A549 (cell line): ENCODE data around the gene MLKL. TPM values are rescaled to one million over a fixed set of nuclear protein-coding genes. Genes with fewer than 3 reads are reported as not detected.

Experiments used
- ATAC-seq, 2 experiments: fragments of 200-7000 bp in 1 of 2; fragments of >200 bp in 1 of 2; cut with Nextera tagmentation in 1 of 2; cut with Tn5 transposase in 1 of 2; 3 replicates each; pipeline versions ENCODE4 v1.8.0 to v1.9.1; 2018 to 2020; ENCODE audit warnings: mild to moderate bottlenecking in 1 of 2, moderate library complexity in 1 of 2
- CTCF ChIA-PET: fragments of 300-600 bp; sonication (Branson Sonifier 250); formaldehyde crosslinking; extraction: SDS; loops from one replicate; lab custom pipeline; 2021; ENCODE audit warnings: antibody characterized with exemption, inconsistent platforms; lab: Yijun Ruan, JAX
- POLR2A ChIA-PET: fragments of 350-600 bp; formaldehyde crosslinking; extraction: SDS; loops from one replicate; lab custom pipeline; 2021; ENCODE audit warnings: antibody characterized with exemption, inconsistent platforms; lab: Yijun Ruan, JAX
- DNase-seq, 2 experiments: peaks; one replicate each; pipeline versions ENCODE4 v3.0.0 to v3.0.0-alpha.2; 2011 to 2016; ENCODE audit warnings: low read depth in 1 of 2, low spot score in 1 of 2
- FAIRE-seq: peaks from 2 replicates; lab custom pipeline; 2011; peaks lifted over from hg19 to GRCh38; lab: Jason Lieb, UNC
- H3K27ac ChIP-seq, 2 experiments: fragments of >200 bp; sonication (Bioruptor Twin); formaldehyde crosslinking; 3 replicates each; pipeline ENCODE4 v1.5.1; 2016 to 2017
- H3K4me1 ChIP-seq: fragments of >200 bp; sonication (Bioruptor Twin); formaldehyde crosslinking; 3 replicates; pipeline ENCODE4 v1.6.1; 2016
- H3K4me2 ChIP-seq: fragments of >200 bp; sonication (Bioruptor Twin); formaldehyde crosslinking; 3 replicates; pipeline ENCODE4 v1.6.1; 2016
- H3K4me3 ChIP-seq: fragments of >200 bp; sonication (Bioruptor Twin); formaldehyde crosslinking; 3 replicates; pipeline ENCODE4 v1.5.1; 2016
- H3K9me3 ChIP-seq: fragments of >200 bp; sonication (Bioruptor Twin); formaldehyde crosslinking; 3 replicates; pipeline ENCODE4 v1.6.1; 2016
- BHLHE40 ChIP-seq: IDR thresholded peaks from 2 replicates; pipeline ENCODE4 v1.6.1; 2012; ENCODE audit warnings: low read depth, low read length, inconsistent platforms
- CBX2 ChIP-seq: fragments of 200-600 bp; sonication (generic); IDR thresholded peaks from 2 replicates; pipeline ENCODE4 v1.6.1; 2016; ENCODE audit warnings: low read depth, mild to moderate bottlenecking, borderline replicate concordance
- CEBPB ChIP-seq, 2 experiments: fragments of >200 bp in 1 of 2; sonication (Bioruptor Twin) in 1 of 2; formaldehyde crosslinking in 1 of 2; IDR thresholded peaks; 2 replicates each; pipeline ENCODE4 v1.6.1; 2012 to 2016
- CHD2 ChIP-seq: fragments of 150-350 bp; IDR thresholded peaks from 2 replicates; pipeline ENCODE4 v1.6.1; 2014; ENCODE audit warnings: low read length; ENCODE audit not compliant: partially characterized antibody
- CTCF ChIP-seq: fragments of >200 bp; sonication (Bioruptor Twin); formaldehyde crosslinking; IDR thresholded peaks from 3 replicates; pipeline ENCODE4 v1.5.1; 2016
- E2F6 ChIP-seq: IDR thresholded peaks from 2 replicates; pipeline ENCODE4 v1.6.1; 2012; ENCODE audit warnings: low read depth, borderline replicate concordance
- EHMT2 ChIP-seq: fragments of 200-600 bp; sonication (generic); IDR thresholded peaks from 2 replicates; pipeline ENCODE4 v1.6.1; 2016; ENCODE audit warnings: antibody characterized with exemption, low read depth, mild to moderate bottlenecking, moderate library complexity
- EP300 ChIP-seq, 2 experiments: fragments of >200 bp; sonication (Bioruptor Twin); formaldehyde crosslinking; IDR thresholded peaks; 2 replicates in 1 of 2; 3 replicates in 1 of 2; pipeline ENCODE4 v1.6.1; 2016 to 2017
- ESRRA ChIP-seq: fragments of 150-350 bp; IDR thresholded peaks from 2 replicates; pipeline ENCODE4 v1.6.1; 2014; ENCODE audit warnings: mild to moderate bottlenecking, low read length, borderline replicate concordance
- FOSB ChIP-seq: fragments of 250-450 bp; sonication (Bioruptor Pico); IDR thresholded peaks from 2 replicates; pipeline ENCODE4 v1.5.0; 2020; ENCODE audit warnings: mild to moderate bottlenecking, moderate library complexity
- GATA3 ChIP-seq: IDR thresholded peaks from 2 replicates; pipeline ENCODE4 v1.6.1; 2012; ENCODE audit warnings: borderline replicate concordance
- HDAC2 ChIP-seq: fragments of 200-600 bp; sonication (generic); IDR thresholded peaks from 2 replicates; pipeline ENCODE4 v1.6.1; 2016
- HES2 ChIP-seq: fragments of >200 bp; sonication (Bioruptor Twin); formaldehyde crosslinking; IDR thresholded peaks from 2 replicates; pipeline ENCODE4 v1.6.1; 2016
- HOXB5 ChIP-seq: fragments of 250-450 bp; sonication (Bioruptor Pico); IDR thresholded peaks from 2 replicates; pipeline ENCODE4 v1.5.0; 2020; ENCODE audit warnings: mild to moderate bottlenecking, moderate library complexity
- KDM1A ChIP-seq: fragments of 200-600 bp; sonication (generic); IDR thresholded peaks from 2 replicates; pipeline ENCODE4 v1.6.1; 2016; ENCODE audit warnings: low read depth, mild to moderate bottlenecking
- KDM5A ChIP-seq: fragments of 200-600 bp; sonication (generic); IDR thresholded peaks from 2 replicates; pipeline ENCODE4 v1.6.1; 2016; ENCODE audit warnings: antibody characterized with exemption, mild to moderate bottlenecking
- MAX ChIP-seq: IDR thresholded peaks from 2 replicates; pipeline ENCODE4 v1.6.1; 2012
- MAZ ChIP-seq: fragments of 150-350 bp; IDR thresholded peaks from 2 replicates; pipeline ENCODE4 v1.6.1; 2014; ENCODE audit warnings: antibody characterized with exemption, low read depth, low read length, borderline replicate concordance
- NFE2L2 ChIP-seq: fragments of 150-350 bp; conservative IDR thresholded peaks from 2 replicates; pipeline ENCODE4 v1.6.1; 2014; ENCODE audit warnings: low read length
- POLR2A ChIP-seq: IDR thresholded peaks from 2 replicates; pipeline ENCODE4 v1.6.1; 2012; ENCODE audit warnings: mild to moderate bottlenecking, low read length
- RCOR1 ChIP-seq: fragments of 150-350 bp; IDR thresholded peaks from 2 replicates; pipeline ENCODE4 v1.6.1; 2014; ENCODE audit warnings: antibody characterized with exemption, low read length, low read depth
- RFX5 ChIP-seq: fragments of 450-650 bp; IDR thresholded peaks from 2 replicates; pipeline ENCODE4 v1.7.1; 2014; ENCODE audit warnings: antibody characterized with exemption, mild to moderate bottlenecking, moderate library complexity
- SMC3 ChIP-seq: fragments of >200 bp; sonication (Bioruptor Twin); formaldehyde crosslinking; IDR thresholded peaks from 3 replicates; pipeline ENCODE4 v1.6.1; 2018; ENCODE audit warnings: inconsistent platforms
- TP53 ChIP-seq: fragments of 250-450 bp; sonication (Bioruptor Pico); IDR thresholded peaks from 2 replicates; pipeline ENCODE4 v1.5.0; 2021; ENCODE audit warnings: mild to moderate bottlenecking, moderate library complexity
- USF2 ChIP-seq: fragments of 450-650 bp; IDR thresholded peaks from 2 replicates; pipeline ENCODE4 v1.6.1; 2014; ENCODE audit warnings: antibody characterized with exemption
- ZNF302 ChIP-seq: fragments of 250-450 bp; sonication (Bioruptor Pico); IDR thresholded peaks from 2 replicates; pipeline ENCODE4 v1.9.0; 2021; ENCODE audit warnings: inconsistent platforms, mild to moderate bottlenecking, moderate library complexity
- WGBS: methylation state at CpG from one replicate; pipeline ENCODE4 v1.1.6; 2017; ENCODE audit errors: missing lambda C conversion rate; 5-methylcytosine and 5-hydroxymethylcytosine counted together
- polyA plus RNA-seq, 4 experiments: library from polyadenylated mRNA; depleted of rRNA in 3 of 4; stranded (reverse); fragments of >200 nt; fragmentation: RNase III in 1 of 4; extraction: RNeasy Plus Mini Kit Qiagen cat#74134 plus additional on column Dnase treatment in 1 of 4; gene quantifications; 2 replicates in 3 of 4; 3 replicates in 1 of 4; pipeline ENCODE4 v1.2.3, GENCODE V29; 2011 to 2017

MLKL gene
- polyA plus RNA-seq, 2 of the 4 experiments (the other 2 are of a cell fraction) = 12.6 to 17.9 TPM

GRCh38 chr16:74657870-74658642 is 42.6 kb downstream of the MLKL start:
- DNase-seq = no peak
- 0 out of 3 replicates have a peak overlapping the region, but pooled peaks have one; percentile 4 for H3K4me2 ChIP-seq
- no peaks in the 10 kb centered on the region for H3K4me1 ChIP-seq
- ATAC-seq = no peak
- no peak overlapping the region for H3K4me3 ChIP-seq
- ChIA-PET POLR2A (no interaction called here), CTCF (interaction anchor here (1.2 to 2.2 kb wide), 3 partner anchors 11 to 205 kb away, joined by 5 to 6 read pairs (median 5); no protein-coding TSS in a partner anchor)
- no peak overlapping the region for H3K27ac ChIP-seq
- no peaks in the 10 kb centered on the region for H3K9me3 ChIP-seq
- TF ChIP-seq SMC3 (no peak), ZNF302 (CRISPR knock-in tag) (no peak), TP53 (CRISPR knock-in tag) (no peak), RCOR1 (no peak), CEBPB (IDR thresholded peaks at IDR 0.05) (no peak), GATA3 (no peak), POLR2A (no peak), CTCF (no peak), HDAC2 (no peak), CHD2 (no peak), USF2 (no peak), HOXB5 (no peak), BHLHE40 (no peak), KDM5A (no peak), FOSB (CRISPR knock-in tag) (no peak), EP300 (IDR thresholded peaks at IDR 0.05) (no peak), MAX (no peak), E2F6 (no peak), RFX5 (no peak)
- no peak for FAIRE-seq
- WGBS = 89% methylated on average over 5 of the region's 5 CpGs

GRCh38 chr16:74654536-74655050 is 46.1 kb downstream of the MLKL start:
- H3K4me3 ChIP-seq = no peak overlapping the region
- DNase-seq = no peak
- no peaks in the 10 kb centered on the region for H3K4me1 ChIP-seq
- no peaks in the 10 kb centered on the region for H3K9me3 ChIP-seq
- no peak for TF ChIP-seq CHD2
- no peak for TF ChIP-seq NFE2L2
- no peak for TF ChIP-seq KDM1A
- no peak for TF ChIP-seq MAX
- no peak for TF ChIP-seq EHMT2
- no peak for TF ChIP-seq CBX2
- no peak for TF ChIP-seq ESRRA
- no peak for TF ChIP-seq BHLHE40
- no peak for TF ChIP-seq RFX5
- no peak for TF ChIP-seq MAZ
- no peak for TF ChIP-seq HES2
- no peak for TF ChIP-seq ZNF302 (CRISPR knock-in tag)
- no peak for TF ChIP-seq HDAC2
- TF ChIP-seq USF2 = no peak
- no peak for TF ChIP-seq POLR2A
- TF ChIP-seq KDM5A = no peak
- TF ChIP-seq, all 56 proteins: peak for 0
- CTCF ChIA-PET = interaction anchor here (0.5 to 3.1 kb wide), 6 partner anchors 9 to 580 kb away, joined by 3 to 12 read pairs (median 3); no protein-coding TSS in a partner anchor
- POLR2A ChIA-PET = no interaction called here
- 98% methylated on average over 3 of the region's 3 CpGs for WGBS
- no peak for FAIRE-seq
- ATAC-seq = no peak
- no peak overlapping the region for H3K4me2 ChIP-seq
- no peak overlapping the region for H3K27ac ChIP-seq
